Measurements from ENCODE around the gene PRICKLE2.

- no peak for TF ChIP-seq CTCF (IDR thresholded peaks at IDR 0.05)
- TF ChIP-seq POLR2A (IDR thresholded peaks at IDR 0.05): no peak
These were observed 79.8 kb downstream of the PRICKLE2 start for GRCh38 chr3:64145438-64145837.

Measured in body of pancreas (tissue), 4 donors.